A549 (cell line): ENCODE data around the gene ERICH6. TPM values are rescaled to one million over a fixed set of nuclear protein-coding genes. Genes with fewer than 3 reads are reported as not detected.
A peak's percentile ranks its signal among the peaks of the same experiment; 100 is the strongest.

Experiments
- ATAC-seq, 2 experiments: fragments of 200-7000 bp in 1 of 2; fragments of >200 bp in 1 of 2; cut with Nextera tagmentation in 1 of 2; cut with Tn5 transposase in 1 of 2; 3 replicates each; pipeline versions ENCODE4 v1.8.0 to v1.9.1; 2018 to 2020; ENCODE audit warnings: mild to moderate bottlenecking in 1 of 2, moderate library complexity in 1 of 2
- CTCF ChIA-PET: fragments of 300-600 bp; sonication (Branson Sonifier 250); formaldehyde crosslinking; extraction: SDS; loops from one replicate; lab custom pipeline; 2021; ENCODE audit warnings: antibody characterized with exemption, inconsistent platforms; lab: Yijun Ruan, JAX
- POLR2A ChIA-PET: fragments of 350-600 bp; formaldehyde crosslinking; extraction: SDS; loops from one replicate; lab custom pipeline; 2021; ENCODE audit warnings: antibody characterized with exemption, inconsistent platforms; lab: Yijun Ruan, JAX
- DNase-seq, 2 experiments: peaks; one replicate each; pipeline versions ENCODE4 v3.0.0 to v3.0.0-alpha.2; 2011 to 2016; ENCODE audit warnings: low read depth in 1 of 2, low spot score in 1 of 2
- FAIRE-seq: peaks from 2 replicates; lab custom pipeline; 2011; peaks lifted over from hg19 to GRCh38; lab: Jason Lieb, UNC
- H3K27ac ChIP-seq, 2 experiments: fragments of >200 bp; sonication (Bioruptor Twin); formaldehyde crosslinking; 3 replicates each; pipeline ENCODE4 v1.5.1; 2016 to 2017
- H3K4me1 ChIP-seq: fragments of >200 bp; sonication (Bioruptor Twin); formaldehyde crosslinking; 3 replicates; pipeline ENCODE4 v1.6.1; 2016
- H3K4me2 ChIP-seq: fragments of >200 bp; sonication (Bioruptor Twin); formaldehyde crosslinking; 3 replicates; pipeline ENCODE4 v1.6.1; 2016
- H3K4me3 ChIP-seq: fragments of >200 bp; sonication (Bioruptor Twin); formaldehyde crosslinking; 3 replicates; pipeline ENCODE4 v1.5.1; 2016
- H3K9me3 ChIP-seq: fragments of >200 bp; sonication (Bioruptor Twin); formaldehyde crosslinking; 3 replicates; pipeline ENCODE4 v1.6.1; 2016
- CBX2 ChIP-seq: fragments of 200-600 bp; sonication (generic); IDR thresholded peaks from 2 replicates; pipeline ENCODE4 v1.6.1; 2016; ENCODE audit warnings: low read depth, mild to moderate bottlenecking, borderline replicate concordance
- CHD4 ChIP-seq: fragments of 200-600 bp; sonication (generic); IDR thresholded peaks from 2 replicates; pipeline ENCODE4 v1.6.1; 2016; ENCODE audit warnings: antibody characterized with exemption, mild to moderate bottlenecking, borderline replicate concordance
- CTCF ChIP-seq: fragments of >200 bp; sonication (Bioruptor Twin); formaldehyde crosslinking; IDR thresholded peaks from 3 replicates; pipeline ENCODE4 v1.5.1; 2016
- EHMT2 ChIP-seq: fragments of 200-600 bp; sonication (generic); IDR thresholded peaks from 2 replicates; pipeline ENCODE4 v1.6.1; 2016; ENCODE audit warnings: antibody characterized with exemption, low read depth, mild to moderate bottlenecking, moderate library complexity
- FOSB ChIP-seq: fragments of 250-450 bp; sonication (Bioruptor Pico); IDR thresholded peaks from 2 replicates; pipeline ENCODE4 v1.5.0; 2020; ENCODE audit warnings: mild to moderate bottlenecking, moderate library complexity
- GATA3 ChIP-seq: IDR thresholded peaks from 2 replicates; pipeline ENCODE4 v1.6.1; 2012; ENCODE audit warnings: borderline replicate concordance
- HDAC2 ChIP-seq: fragments of 200-600 bp; sonication (generic); IDR thresholded peaks from 2 replicates; pipeline ENCODE4 v1.6.1; 2016
- HEYL ChIP-seq: fragments of 250-450 bp; sonication (Bioruptor Pico); IDR thresholded peaks from 2 replicates; pipeline ENCODE4 v1.8.0; 2021; ENCODE audit warnings: mild to moderate bottlenecking, moderate library complexity
- HOXB13 ChIP-seq: fragments of 250-450 bp; sonication (Bioruptor Pico); IDR thresholded peaks from 2 replicates; pipeline ENCODE4 v1.5.0; 2020; ENCODE audit warnings: low read depth, mild to moderate bottlenecking, moderate library complexity
- KDM1A ChIP-seq: fragments of 200-600 bp; sonication (generic); IDR thresholded peaks from 2 replicates; pipeline ENCODE4 v1.6.1; 2016; ENCODE audit warnings: low read depth, mild to moderate bottlenecking
- NFE2L2 ChIP-seq: fragments of 150-350 bp; conservative IDR thresholded peaks from 2 replicates; pipeline ENCODE4 v1.6.1; 2014; ENCODE audit warnings: low read length
- NPAS2 ChIP-seq: fragments of 250-450 bp; sonication (Bioruptor Pico); IDR thresholded peaks from 2 replicates; pipeline ENCODE4 v1.8.0; 2022; ENCODE audit warnings: mild to moderate bottlenecking, moderate library complexity, borderline replicate concordance
- NR3C1 ChIP-seq: fragments of >200 bp; sonication (Bioruptor Twin); formaldehyde crosslinking; IDR thresholded peaks from 3 replicates; pipeline ENCODE4 v1.6.1; 2017
- PBX3 ChIP-seq: IDR thresholded peaks from 2 replicates; pipeline ENCODE4 v1.6.1; 2012
- POLR2A ChIP-seq: IDR thresholded peaks from 2 replicates; pipeline ENCODE4 v1.6.1; 2012; ENCODE audit warnings: mild to moderate bottlenecking, low read length
- POLR2AphosphoS2 ChIP-seq: conservative IDR thresholded peaks from 2 replicates; pipeline ENCODE4 v1.6.1; 2012; ENCODE audit warnings: low read length, improper control_type of control experiment, inconsistent platforms
- RCOR1 ChIP-seq: fragments of 150-350 bp; IDR thresholded peaks from 2 replicates; pipeline ENCODE4 v1.6.1; 2014; ENCODE audit warnings: antibody characterized with exemption, low read length, low read depth
- REST ChIP-seq: fragments of 200-600 bp; sonication (generic); IDR thresholded peaks from 2 replicates; pipeline ENCODE4 v1.6.1; 2016; ENCODE audit warnings: antibody characterized with exemption, mild to moderate bottlenecking, moderate library complexity
- RFX5 ChIP-seq: fragments of 450-650 bp; IDR thresholded peaks from 2 replicates; pipeline ENCODE4 v1.7.1; 2014; ENCODE audit warnings: antibody characterized with exemption, mild to moderate bottlenecking, moderate library complexity
- SMC3 ChIP-seq: fragments of >200 bp; sonication (Bioruptor Twin); formaldehyde crosslinking; IDR thresholded peaks from 3 replicates; pipeline ENCODE4 v1.6.1; 2018; ENCODE audit warnings: inconsistent platforms
- TFCP2L1 ChIP-seq: fragments of 250-450 bp; sonication (Bioruptor Pico); IDR thresholded peaks from 2 replicates; pipeline ENCODE4 v1.5.0; 2021; ENCODE audit warnings: mild to moderate bottlenecking
- ZFP36 ChIP-seq: fragments of 450-650 bp; IDR thresholded peaks from 2 replicates; pipeline ENCODE4 v1.6.1; 2014; ENCODE audit warnings: borderline replicate concordance; ENCODE audit not compliant: partially characterized antibody
- ZNF302 ChIP-seq: fragments of 250-450 bp; sonication (Bioruptor Pico); IDR thresholded peaks from 2 replicates; pipeline ENCODE4 v1.9.0; 2021; ENCODE audit warnings: inconsistent platforms, mild to moderate bottlenecking, moderate library complexity
- WGBS: methylation state at CpG from one replicate; pipeline ENCODE4 v1.1.6; 2017; ENCODE audit errors: missing lambda C conversion rate; 5-methylcytosine and 5-hydroxymethylcytosine counted together
- polyA plus RNA-seq, 4 experiments: library from polyadenylated mRNA; depleted of rRNA in 3 of 4; stranded (reverse); fragments of >200 nt; fragmentation: RNase III in 1 of 4; extraction: RNeasy Plus Mini Kit Qiagen cat#74134 plus additional on column Dnase treatment in 1 of 4; gene quantifications; 2 replicates in 3 of 4; 3 replicates in 1 of 4; pipeline ENCODE4 v1.2.3, GENCODE V29; 2011 to 2017
- TF ChIP-seq, protein P1 (sequence below): fragments of >200 bp; sonication (Bioruptor Twin); formaldehyde crosslinking; IDR thresholded peaks from 3 replicates; pipeline ENCODE4 v1.6.1; 2016
- TF ChIP-seq, protein P2 (sequence below): fragments of 250-450 bp; sonication (Bioruptor Pico); IDR thresholded peaks from 2 replicates; pipeline ENCODE4 v1.5.0; 2021; ENCODE audit warnings: mild to moderate bottlenecking, moderate library complexity, borderline replicate concordance
- TF ChIP-seq, protein P3 (sequence below): fragments of 150-350 bp; IDR thresholded peaks from 2 replicates; pipeline ENCODE4 v1.6.1; 2014; ENCODE audit warnings: low read depth, mild to moderate bottlenecking, low read length

ERICH6 gene
- polyA plus RNA-seq, 2 of the 4 experiments (the other 2 are of a cell fraction): 0.06 TPM; not detected in 1

GRCh38 chr3:150699068-150699639, 4.6 kb downstream of the ERICH6 start:
- TF ChIP-seq, protein P1, sequence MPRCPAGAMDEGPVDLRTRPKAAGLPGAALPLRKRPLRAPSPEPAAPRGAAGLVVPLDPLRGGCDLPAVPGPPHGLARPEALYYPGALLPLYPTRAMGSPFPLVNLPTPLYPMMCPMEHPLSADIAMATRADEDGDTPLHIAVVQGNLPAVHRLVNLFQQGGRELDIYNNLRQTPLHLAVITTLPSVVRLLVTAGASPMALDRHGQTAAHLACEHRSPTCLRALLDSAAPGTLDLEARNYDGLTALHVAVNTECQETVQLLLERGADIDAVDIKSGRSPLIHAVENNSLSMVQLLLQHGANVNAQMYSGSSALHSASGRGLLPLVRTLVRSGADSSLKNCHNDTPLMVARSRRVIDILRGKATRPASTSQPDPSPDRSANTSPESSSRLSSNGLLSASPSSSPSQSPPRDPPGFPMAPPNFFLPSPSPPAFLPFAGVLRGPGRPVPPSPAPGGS: no peak
- TF ChIP-seq NPAS2 (CRISPR knock-in tag) (no peak), RCOR1 (no peak), HOXB13 (no peak), FOSB (CRISPR knock-in tag) (no peak), CHD4 (no peak), EHMT2 (no peak), KDM1A (no peak), RFX5 (no peak), SMC3 (no peak)
- ATAC-seq (no peak), FAIRE-seq (no peak), DNase-seq (peak in 1 of 2 experiments; percentile 37)
- 55% methylated on average over 2 of the region's 2 CpGs for WGBS
- ChIA-PET CTCF (no interaction called here), POLR2A (no interaction called here)
- Histone ChIP-seq H3K4me1 (0 out of 3 replicates have a peak, but pooled peaks cover 3% of the 10 kb centered on the region), H3K4me3 (no peak overlapping the region), H3K27ac (no peak overlapping the region), H3K9me3 (no peaks in the 10 kb centered on the region), H3K4me2 (peak overlapping the region; percentile 15; the same call in 1 of the 3 replicates)

- POLR2A ChIA-PET: no interaction called here
- no peak for FAIRE-seq
- DNase-seq: no peak
- H3K4me1 ChIP-seq: 0 out of 3 replicates have a peak, but pooled peaks cover 3% of the 10 kb centered on the region
- H3K4me3 ChIP-seq: no peak overlapping the region
- CTCF ChIA-PET: no interaction called here
- no peak overlapping the region for H3K27ac ChIP-seq
- no peak overlapping the region for H3K4me2 ChIP-seq
- ATAC-seq: peak in 1 of 2 experiments; percentile 31; a peak in 2 of 6 replicates
- no peaks in the 10 kb centered on the region for H3K9me3 ChIP-seq
- TF ChIP-seq POLR2A (no peak), GATA3 (no peak), ZFP36 (no peak), TFCP2L1 (CRISPR knock-in tag) (no peak), NFE2L2 (no peak), HEYL (CRISPR knock-in tag) (no peak), REST (no peak), POLR2AphosphoS2 (no peak), KDM1A (no peak), HDAC2 (no peak), NPAS2 (CRISPR knock-in tag) (no peak), CTCF (no peak), NR3C1 (no peak), ZNF302 (CRISPR knock-in tag) (no peak), PBX3 (no peak), CBX2 (no peak)
- TF ChIP-seq, protein P2, sequence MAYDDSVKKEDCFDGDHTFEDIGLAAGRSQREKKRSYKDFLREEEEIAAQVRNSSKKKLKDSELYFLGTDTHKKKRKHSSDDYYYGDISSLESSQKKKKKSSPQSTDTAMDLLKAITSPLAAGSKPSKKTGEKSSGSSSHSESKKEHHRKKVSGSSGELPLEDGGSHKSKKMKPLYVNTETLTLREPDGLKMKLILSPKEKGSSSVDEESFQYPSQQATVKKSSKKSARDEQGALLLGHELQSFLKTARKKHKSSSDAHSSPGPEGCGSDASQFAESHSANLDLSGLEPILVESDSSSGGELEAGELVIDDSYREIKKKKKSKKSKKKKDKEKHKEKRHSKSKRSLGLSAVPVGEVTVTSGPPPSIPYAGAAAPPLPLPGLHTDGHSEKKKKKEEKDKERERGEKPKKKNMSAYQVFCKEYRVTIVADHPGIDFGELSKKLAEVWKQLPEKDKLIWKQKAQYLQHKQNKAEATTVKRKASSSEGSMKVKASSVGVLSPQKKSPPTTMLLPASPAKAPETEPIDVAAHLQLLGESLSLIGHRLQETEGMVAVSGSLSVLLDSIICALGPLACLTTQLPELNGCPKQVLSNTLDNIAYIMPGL: no peak
- TF ChIP-seq, protein P3, sequence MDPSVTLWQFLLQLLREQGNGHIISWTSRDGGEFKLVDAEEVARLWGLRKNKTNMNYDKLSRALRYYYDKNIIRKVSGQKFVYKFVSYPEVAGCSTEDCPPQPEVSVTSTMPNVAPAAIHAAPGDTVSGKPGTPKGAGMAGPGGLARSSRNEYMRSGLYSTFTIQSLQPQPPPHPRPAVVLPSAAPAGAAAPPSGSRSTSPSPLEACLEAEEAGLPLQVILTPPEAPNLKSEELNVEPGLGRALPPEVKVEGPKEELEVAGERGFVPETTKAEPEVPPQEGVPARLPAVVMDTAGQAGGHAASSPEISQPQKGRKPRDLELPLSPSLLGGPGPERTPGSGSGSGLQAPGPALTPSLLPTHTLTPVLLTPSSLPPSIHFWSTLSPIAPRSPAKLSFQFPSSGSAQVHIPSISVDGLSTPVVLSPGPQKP: no peak
Measured at GRCh38 chr3:150697646-150698045, 6.1 kb downstream of the ERICH6 start.
